H1 (cell line): Measurements from ENCODE around the gene ARID5B. TPM values are rescaled to one million over a fixed set of nuclear protein-coding genes. Genes with fewer than 3 reads are reported as not detected.

Source experiments
- CTCF ChIA-PET: fragments of 300-600 bp; sonication (Branson Sonifier 250); formaldehyde crosslinking; loops from one replicate; lab custom pipeline; 2021; ENCODE audit not compliant: partially characterized antibody; lab: Charles Lee
- POLR2A ChIA-PET: fragments of 300-600 bp; sonication (Branson Sonifier 250); formaldehyde crosslinking; loops from one replicate; lab custom pipeline; 2021; ENCODE audit warnings: inconsistent platforms; ENCODE audit not compliant: partially characterized antibody; lab: Charles Lee
- DNase-seq, 2 experiments: peaks; one replicate each; pipeline versions ENCODE4 v3.0.0 to v3.0.0-alpha.2; 2010 to 2022; ENCODE audit warnings: low spot score in 2 of 2, low read depth in 1 of 2, mixed read lengths in 1 of 2
- FAIRE-seq: peaks from 2 replicates; lab custom pipeline; 2011; peaks lifted over from hg19 to GRCh38; lab: Jason Lieb, UNC
- H2AFZ ChIP-seq: 2 replicates; pipeline ENCODE4 v1.8.1; 2012; ENCODE audit warnings: low read length, inconsistent platforms
- H2AK5ac ChIP-seq: 2 replicates; pipeline ENCODE4 v1.6.1; 2013; ENCODE audit warnings: low read depth, low read length
- H2BK120ac ChIP-seq: replicated peaks from 2 replicates; pipeline ENCODE3; 2013; ENCODE audit warnings: low read depth, low read length, inconsistent platforms
- H2BK12ac ChIP-seq: 2 replicates; pipeline ENCODE4 v1.6.1; 2013; ENCODE audit warnings: low read depth, low read length
- H2BK15ac ChIP-seq: 2 replicates; pipeline ENCODE4 v1.6.1; 2013; ENCODE audit warnings: low read length
- H2BK20ac ChIP-seq: 2 replicates; pipeline ENCODE4 v1.6.1; 2013; ENCODE audit warnings: low read length
- H2BK5ac ChIP-seq: 2 replicates; pipeline ENCODE4 v1.6.1; 2013; ENCODE audit warnings: low read depth, low read length
- H3K14ac ChIP-seq: 2 replicates; pipeline ENCODE4 v1.6.1; 2013; ENCODE audit warnings: inconsistent platforms; ENCODE audit not compliant: insufficient read length
- H3K18ac ChIP-seq: 2 replicates; pipeline ENCODE4 v1.6.1; 2013; ENCODE audit warnings: low read length; ENCODE audit errors: extremely low read depth
- H3K23ac ChIP-seq: 2 replicates; pipeline ENCODE4 v1.6.1; 2013; ENCODE audit warnings: inconsistent platforms; ENCODE audit not compliant: insufficient read length
- H3K23me2 ChIP-seq: 2 replicates; pipeline ENCODE4 v1.6.1; 2013; ENCODE audit warnings: low read depth, low read length
- H3K27ac ChIP-seq: 2 replicates; pipeline ENCODE4 v1.6.1; 2011; ENCODE audit warnings: low read depth, low read length, inconsistent platforms
- H3K27me3 ChIP-seq, 4 experiments: replicated peaks in 1 of 4; 1 replicate in 1 of 4; 2 replicates in 3 of 4; pipeline versions ENCODE4 v1.6.1 to v1.8.1; 2011 to 2013; ENCODE audit warnings: low read length in 3 of 4, mild to moderate bottlenecking in 3 of 4, inconsistent platforms in 2 of 4, mixed read lengths in 2 of 4, moderate library complexity in 1 of 4; ENCODE audit not compliant: control insufficient read depth in 3 of 4, insufficient read depth in 3 of 4; ENCODE audit errors: extremely low read depth in 1 of 4
- H3K36me3 ChIP-seq, 4 experiments: 2 replicates each; pipeline versions ENCODE4 v1.6.1 to v1.8.1; 2011 to 2013; ENCODE audit warnings: mild to moderate bottlenecking in 4 of 4, low read length in 3 of 4, moderate library complexity in 2 of 4, control low read depth in 1 of 4, inconsistent platforms in 1 of 4; ENCODE audit not compliant: insufficient read depth in 4 of 4, control insufficient read depth in 2 of 4
- H3K4ac ChIP-seq: replicated peaks from 2 replicates; pipeline ENCODE3; 2013; ENCODE audit warnings: low read length, low read depth, mixed read lengths, inconsistent platforms; ENCODE audit not compliant: insufficient read length
- H3K4me1 ChIP-seq, 4 experiments: replicated peaks in 1 of 4; 1 replicate in 1 of 4; 2 replicates in 3 of 4; pipeline versions ENCODE4 v1.6.1 to v1.8.1; 2011 to 2013; ENCODE audit warnings: low read length in 3 of 4, inconsistent platforms in 2 of 4, mixed read lengths in 1 of 4; ENCODE audit not compliant: insufficient read depth in 4 of 4, control insufficient read depth in 3 of 4
- H3K4me2 ChIP-seq, 2 experiments: 2 replicates each; pipeline versions ENCODE4 v1.6.1 to v1.8.1; 2011 to 2013; ENCODE audit warnings: low read depth in 2 of 2, low read length in 2 of 2, control low read depth in 1 of 2, inconsistent platforms in 1 of 2, mild to moderate bottlenecking in 1 of 2; ENCODE audit not compliant: insufficient read depth in 1 of 2
- H3K4me3 ChIP-seq, 4 experiments: fragments of 200-600, 300-600 bp in 1 of 4; sonication (generic), shearing (Covaris generic), sonication (Bioruptor Twin) in 1 of 4; 2 replicates each; pipeline versions ENCODE4 v1.5.1 to v1.8.1; 2011 to 2016; ENCODE audit warnings: low read length in 4 of 4, low read depth in 3 of 4, control low read depth in 2 of 4, inconsistent platforms in 2 of 4, mild to moderate bottlenecking in 2 of 4, mixed read lengths in 1 of 4, moderate library complexity in 1 of 4; ENCODE audit not compliant: insufficient read depth in 2 of 4; ENCODE audit errors: extremely low read depth in 1 of 4
- H3K56ac ChIP-seq: replicated peaks from 2 replicates; pipeline ENCODE3; 2013; ENCODE audit warnings: low read depth, mild to moderate bottlenecking, mixed read lengths, low read length, inconsistent platforms; ENCODE audit not compliant: insufficient read length
- H3K79me1 ChIP-seq: 2 replicates; pipeline ENCODE4 v1.6.1; 2013; ENCODE audit warnings: low read depth, low read length, control low read depth
- H3K79me2 ChIP-seq, 2 experiments: 2 replicates each; pipeline versions ENCODE4 v1.6.1 to v1.8.1; 2012 to 2013; ENCODE audit warnings: low read length in 2 of 2, mild to moderate bottlenecking in 2 of 2, inconsistent platforms in 1 of 2; ENCODE audit not compliant: insufficient read depth in 2 of 2, control insufficient read depth in 1 of 2
- H3K9ac ChIP-seq, 4 experiments: replicated peaks in 1 of 4; 1 replicate in 1 of 4; 2 replicates in 3 of 4; pipeline versions ENCODE4 v1.6.1 to v1.8.1; 2011 to 2013; ENCODE audit warnings: low read depth in 3 of 4, low read length in 3 of 4, control low read depth in 2 of 4, mild to moderate bottlenecking in 2 of 4, moderate library complexity in 2 of 4, inconsistent platforms in 1 of 4; ENCODE audit errors: extremely low read depth in 1 of 4
- H3K9me3 ChIP-seq, 2 experiments: 2 replicates each; pipeline versions ENCODE4 v1.6.1 to v1.8.1; 2012 to 2013; ENCODE audit warnings: mild to moderate bottlenecking in 2 of 2, moderate library complexity in 2 of 2, control low read depth in 1 of 2, inconsistent platforms in 1 of 2, low read depth in 1 of 2, low read length in 1 of 2, mixed read lengths in 1 of 2; ENCODE audit not compliant: insufficient read depth in 2 of 2
- H4K20me1 ChIP-seq, 2 experiments: replicated peaks in 1 of 2; 2 replicates each; pipeline versions ENCODE3 to v1.8.1; 2011 to 2013; ENCODE audit warnings: inconsistent platforms in 2 of 2, low read length in 2 of 2, mild to moderate bottlenecking in 1 of 2; ENCODE audit not compliant: insufficient read depth in 2 of 2, control insufficient read depth in 1 of 2
- H4K5ac ChIP-seq: 2 replicates; pipeline ENCODE4 v1.6.1; 2013; ENCODE audit warnings: low read length, low read depth, mixed read lengths, inconsistent platforms; ENCODE audit not compliant: insufficient read length
- H4K8ac ChIP-seq: 2 replicates; pipeline ENCODE4 v1.8.0; 2013; ENCODE audit warnings: mild to moderate bottlenecking, moderate library complexity, low read length, inconsistent platforms; ENCODE audit not compliant: insufficient read depth; ENCODE audit errors: extremely low read depth
- H4K91ac ChIP-seq: replicated peaks from 2 replicates; pipeline ENCODE3; 2013; ENCODE audit warnings: low read length, mixed read lengths, inconsistent platforms; ENCODE audit not compliant: insufficient read length
- EP300 ChIP-seq, 2 experiments: IDR thresholded peaks; 1 replicate in 1 of 2; 2 replicates in 1 of 2; pipeline ENCODE4 v1.6.1; 2011 to 2012; ENCODE audit warnings: low read depth in 2 of 2, low read length in 2 of 2, mild to moderate bottlenecking in 2 of 2, borderline replicate concordance in 1 of 2, inconsistent platforms in 1 of 2, moderate library complexity in 1 of 2
- GABPA ChIP-seq: IDR thresholded peaks from 2 replicates; pipeline ENCODE4 v1.6.1; 2011; ENCODE audit warnings: mild to moderate bottlenecking, low read length, moderate library complexity, borderline replicate concordance; ENCODE audit not compliant: insufficient read depth
- HDAC6 ChIP-seq: IDR thresholded peaks from one replicate; pipeline ENCODE4 v1.7.1; 2012; ENCODE audit warnings: low read depth, mild to moderate bottlenecking, inconsistent platforms, low read length, moderate library complexity
- KDM5A ChIP-seq: fragments of 200-600 bp; IDR thresholded peaks from 2 replicates; pipeline ENCODE4 v1.7.1; 2012; ENCODE audit warnings: mild to moderate bottlenecking, low read length, inconsistent platforms, mixed read lengths
- NRF1 ChIP-seq: IDR thresholded peaks from 2 replicates; pipeline ENCODE4 v1.6.1; 2011; ENCODE audit warnings: mild to moderate bottlenecking, low read depth, low read length, improper control_type of control experiment
- SP4 ChIP-seq: IDR thresholded peaks from 2 replicates; pipeline ENCODE4 v1.6.1; 2012; ENCODE audit warnings: low read length, inconsistent platforms
- WGBS, 2 experiments: shearing (Covaris generic) in 1 of 2; methylation state at CpG; one replicate each; pipeline versions ENCODE4 v1.1.6 to v1.1.7; 2013 to 2015; ENCODE audit warnings: low lambda C conversion rate in 2 of 2, mixed read lengths in 2 of 2, inconsistent platforms in 1 of 2, low coverage in 1 of 2, missing lambda C conversion rate in 1 of 2; ENCODE audit not compliant: insufficient replicate concordance in 2 of 2, insufficient coverage in 1 of 2, insufficient read length in 1 of 2; ENCODE audit errors: extremely low coverage in 1 of 2, missing lambda C conversion rate in 1 of 2; 5-methylcytosine and 5-hydroxymethylcytosine counted together
- polyA plus RNA-seq, 7 experiments: library from polyadenylated mRNA; depleted of rRNA in 3 of 7; stranded (reverse) in 5 of 7; unstranded in 2 of 7; fragments of >200 nt in 5 of 7; fragments of 200-250 nt in 2 of 7; gene quantifications; 1 replicate in 5 of 7; 2 replicates in 1 of 7; 4 replicates in 1 of 7; pipeline versions ENCODE4 v1.2.1 to v1.2.3, GENCODE V29; 2011 to 2013; ENCODE audit warnings: missing spikeins in 2 of 7, mixed read lengths in 2 of 7
- total RNA-seq: library from RNA; stranded (reverse); fragmentation: NEBNext Ultra II Directional; extraction: Animal tissue kit (Norgen Biotek cat#: 25700); gene quantifications from 2 replicates; pipeline ENCODE4 v1.2.1, GENCODE V29; 2021

Gene ARID5B
- total and polyA plus RNA-seq, 2 of the 8 experiments (the other 6 are each of a cell fraction or from before 2014, with no cell fraction given) = 0.21 to 1.1 TPM

GRCh38 chr10:62087329-62087728 is 185.8 kb downstream of the ARID5B start:
- Histone ChIP-seq H3K4me3 (no peak overlapping the region), H2BK120ac (no peak overlapping the region), H3K27ac (no peak overlapping the region), H4K91ac (no peak overlapping the region), H3K23me2 (no peaks in the 10 kb centered on the region), H2BK15ac (no peak overlapping the region), H4K8ac (no peak overlapping the region), H2AFZ (no peak overlapping the region), H3K9me3 (no peaks in the 10 kb centered on the region), H2BK20ac (no peak overlapping the region), H3K4me1 (no peaks in the 10 kb centered on the region), H3K4ac (no peak overlapping the region), H4K20me1 (no peaks in the 10 kb centered on the region), H3K36me3 (no peaks in the 10 kb centered on the region), H2BK12ac (no peak overlapping the region), H3K56ac (no peak overlapping the region), H3K23ac (no peak overlapping the region), H2BK5ac (no peak overlapping the region), H3K79me1 (no peaks in the 10 kb centered on the region), H4K5ac (no peak overlapping the region), H3K9ac (no peak overlapping the region), H3K14ac (no peak overlapping the region), H3K27me3 (no peaks in the 10 kb centered on the region), H2AK5ac (no peak overlapping the region), H3K4me2 (no peak overlapping the region), H3K79me2 (no peaks in the 10 kb centered on the region), H3K18ac (no peak overlapping the region)
- no peak for FAIRE-seq
- no peak for DNase-seq
- POLR2A ChIA-PET = interaction anchor here (0.7 kb wide), 1 partner anchor 633 kb away, joined by 4 read pairs; no protein-coding TSS in a partner anchor
- WGBS, 2 experiments = 89% methylated on average over 2 of the region's 2 CpGs; no CpG with 5 or more reads in 1 of the 2 experiments
- TF ChIP-seq KDM5A (no peak), EP300 (IDR thresholded peaks at IDR 0.05; ENCODE audit: borderline replicate concordance in 1 of 2, low read depth in 2 of 2, low read length in 2 of 2) (no peak), SP4 (no peak), NRF1 (no peak), GABPA (no peak), HDAC6 (no peak)
- CTCF ChIA-PET = no interaction called here
